ENCODE results near the gene NRIP3. TPM values are rescaled to one million over a fixed set of nuclear protein-coding genes. Genes with fewer than 3 reads are reported as not detected.
A peak's percentile ranks its signal among the peaks of the same experiment; 100 is the strongest.

NRIP3 gene
- 1.0 TPM for total RNA-seq
- long read RNA-seq, partial matches to known transcripts: 0 of 2 reads
- long read RNA-seq, other reads (novel, unspliced or antisense): 0 of 2 reads

GRCh38 chr11:9003573-9004182 is at the start of gene NRIP3:
NRIP3 (minus strand) TSS chr11:9004001; CDS start chr11:9003935, 66 bp downstream.
- intact Hi-C loops (cut with DNase I): no loop called here
- DNase-seq (ENCODE audit: low spot score): peak; percentile 89

GRCh38 chr11:9052316-9052715 is 48.5 kb upstream of the NRIP3 start:
- no peak for DNase-seq (ENCODE audit: low spot score)
- intact Hi-C loops (cut with DNase I): no loop called here

GRCh38 chr11:9049959-9050358 is 46.2 kb upstream of the NRIP3 start:
- intact Hi-C loops (cut with DNase I): no loop called here
- DNase-seq (ENCODE audit: low spot score): no peak

- intact Hi-C loops (cut with DNase I): no loop called here
- DNase-seq (ENCODE audit: low spot score): no peak
These were observed 44.2 kb upstream of the NRIP3 start for GRCh38 chr11:9047964-9048523.

GRCh38 chr11:9046481-9046880 is 42.7 kb upstream of the NRIP3 start:
- no peak for DNase-seq (ENCODE audit: low spot score)
- intact Hi-C loops (cut with DNase I): no loop called here

- DNase-seq (ENCODE audit: low spot score): no peak
- intact Hi-C loops (cut with DNase I): no loop called here
These were observed 38.7 kb upstream of the NRIP3 start for GRCh38 chr11:9042488-9042887.

GRCh38 chr11:9041747-9042146 is 37.9 kb upstream of the NRIP3 start:
- intact Hi-C loops (cut with DNase I): no loop called here
- DNase-seq (ENCODE audit: low spot score): no peak

- no peak for DNase-seq (ENCODE audit: low spot score)
- intact Hi-C loops (cut with DNase I): no loop called here
These were observed 36.6 kb upstream of the NRIP3 start for GRCh38 chr11:9040410-9040809.

GRCh38 chr11:9039863-9040262 is 36.1 kb upstream of the NRIP3 start:
- no peak for DNase-seq (ENCODE audit: low spot score)
- intact Hi-C loops (cut with DNase I): no loop called here

- DNase-seq (ENCODE audit: low spot score): no peak
- intact Hi-C loops (cut with DNase I): no loop called here
These were observed 35.4 kb upstream of the NRIP3 start for GRCh38 chr11:9039198-9039597.

- DNase-seq (ENCODE audit: low spot score): no peak
- intact Hi-C loops (cut with DNase I): no loop called here
These were observed 34.7 kb upstream of the NRIP3 start for GRCh38 chr11:9038541-9038940.

- intact Hi-C loops (cut with DNase I): no loop called here
- DNase-seq (ENCODE audit: low spot score): no peak
These were observed 34.2 kb upstream of the NRIP3 start for GRCh38 chr11:9037963-9038362.

- DNase-seq (ENCODE audit: low spot score): no peak
- intact Hi-C loops (cut with DNase I): no loop called here
These were observed 33.4 kb upstream of the NRIP3 start for GRCh38 chr11:9037046-9037780.

GRCh38 chr11:9030601-9031000 is 26.8 kb upstream of the NRIP3 start:
- intact Hi-C loops (cut with DNase I): no loop called here
- DNase-seq (ENCODE audit: low spot score): no peak

GRCh38 chr11:9029422-9029821 is 25.6 kb upstream of the NRIP3 start:
- intact Hi-C loops (cut with DNase I): no loop called here
- no peak for DNase-seq (ENCODE audit: low spot score)

- intact Hi-C loops (cut with DNase I): no loop called here
- DNase-seq (ENCODE audit: low spot score): no peak
These were observed 24.8 kb upstream of the NRIP3 start for GRCh38 chr11:9028581-9028980.

- intact Hi-C loops (cut with DNase I): no loop called here
- no peak for DNase-seq (ENCODE audit: low spot score)
These were observed 21.5 kb upstream of the NRIP3 start for GRCh38 chr11:9025101-9025850.

GRCh38 chr11:9022961-9023680 is 19.3 kb upstream of the NRIP3 start:
- intact Hi-C loops (cut with DNase I): no loop called here
- no peak for DNase-seq (ENCODE audit: low spot score)

GRCh38 chr11:9020916-9021315 is 17.1 kb upstream of the NRIP3 start:
- intact Hi-C loops (cut with DNase I): no loop called here
- no peak for DNase-seq (ENCODE audit: low spot score)

- no peak for DNase-seq (ENCODE audit: low spot score)
- intact Hi-C loops (cut with DNase I): loop anchor here (10.0 kb wide), 1 partner anchor 485 kb away; no protein-coding TSS in a partner anchor
These were observed 16.1 kb upstream of the NRIP3 start for GRCh38 chr11:9019861-9020260.
